Hematopoietic multipotent progenitor cell treated with erythropoietin and hydrocortisone succinate and interleukin-3 and kit ligand, for 4 days (in vitro differentiated cells): ENCODE results near the gene CEP83.

Experiments
- DNase-seq: peaks from one replicate; pipeline ENCODE4 v3.0.0-alpha.2; 2015

The CEP83 gene

DNA sequence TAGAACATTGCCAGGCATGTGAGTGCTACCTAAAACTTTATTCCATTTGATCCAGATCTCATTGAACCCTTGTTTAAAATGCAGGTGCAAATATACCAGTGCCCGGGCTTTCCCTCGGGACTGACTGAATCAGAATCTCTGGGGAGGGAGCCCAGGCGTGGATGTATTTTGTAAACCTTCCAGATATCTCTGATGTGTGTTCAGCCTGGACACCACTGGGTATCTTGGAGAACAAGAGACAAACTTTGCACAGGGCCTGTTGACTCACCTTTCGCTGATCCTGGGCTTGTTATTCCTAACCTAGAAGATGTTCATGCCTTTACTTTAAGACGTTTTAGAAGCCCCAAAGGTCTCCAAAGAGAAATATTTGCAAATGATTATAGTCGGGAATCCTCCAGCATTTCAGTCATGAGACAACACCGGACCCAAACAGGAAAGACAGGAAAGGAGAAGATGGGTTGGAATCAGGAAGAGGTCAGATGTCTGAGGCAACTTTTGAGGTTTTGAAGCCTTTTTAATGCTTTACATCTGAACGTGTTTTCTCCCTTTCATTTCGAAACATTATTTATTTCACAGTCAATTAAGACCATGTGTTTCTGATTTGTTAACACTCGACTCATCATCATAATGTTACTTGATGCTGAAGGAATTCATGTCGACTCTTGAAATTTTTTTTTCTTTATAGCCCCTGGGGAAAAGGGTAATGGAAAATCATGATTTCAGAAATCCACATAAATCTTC lies 192.7 kb downstream of the CEP83 start:
- DNase-seq = peak; percentile 36

DNA sequence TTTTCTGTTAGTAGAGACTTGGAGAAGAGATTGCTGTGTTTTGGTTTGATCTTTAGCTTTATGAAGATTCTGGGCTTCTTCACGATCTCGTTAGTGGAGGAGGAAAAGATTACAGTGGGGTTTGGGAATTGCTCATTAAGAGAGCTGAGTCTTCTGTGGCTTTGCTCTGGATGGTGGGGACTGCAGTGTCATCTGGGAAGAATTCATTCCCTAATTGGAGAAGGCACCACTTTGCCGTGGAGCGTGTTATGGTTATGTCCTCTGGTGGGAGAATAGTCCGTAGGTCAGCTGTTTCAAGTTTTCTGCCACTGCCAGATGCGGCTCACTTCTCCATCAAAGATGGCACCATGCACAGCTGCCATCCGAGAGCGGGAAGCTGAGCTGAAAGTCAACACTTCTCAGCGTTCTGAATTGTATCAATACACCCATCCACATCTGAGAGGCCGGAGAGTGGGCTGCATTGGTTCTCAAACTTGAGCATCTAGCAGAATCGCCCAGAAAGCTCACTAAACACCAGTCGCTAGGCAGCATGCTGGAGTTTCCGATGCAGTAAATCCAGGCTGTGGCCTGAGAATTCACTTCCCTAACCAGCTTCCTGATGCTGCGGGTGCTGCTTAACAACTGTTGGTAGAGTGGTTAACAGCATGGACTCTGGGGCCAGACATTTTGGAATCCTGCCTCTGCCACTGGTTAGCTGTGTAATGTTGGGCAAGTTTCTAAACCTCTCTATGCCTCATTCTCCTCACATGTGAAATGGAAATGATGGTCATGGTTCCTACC lies 193.5 kb downstream of the CEP83 start:
- peak; percentile 48 for DNase-seq

DNA sequence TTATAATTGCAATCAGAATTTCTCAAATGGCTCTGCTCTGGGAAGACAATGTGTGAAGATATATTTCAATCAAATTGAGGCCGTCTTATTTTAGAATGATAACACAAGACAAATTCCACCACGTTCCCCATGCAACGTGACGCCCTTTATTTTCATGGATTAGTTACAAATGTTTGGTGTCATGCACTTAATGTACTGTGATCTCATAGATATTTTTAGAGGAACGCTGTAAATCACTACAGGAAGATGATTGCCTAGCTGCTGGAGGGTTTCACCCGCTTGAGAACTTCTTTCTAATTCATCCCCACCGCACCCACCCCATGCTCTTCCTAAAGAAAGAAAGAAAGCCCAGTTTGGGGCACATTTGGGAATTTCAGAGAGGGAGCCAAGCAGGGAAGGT lies 194.1 kb downstream of the CEP83 start:
- DNase-seq = no peak

DNA sequence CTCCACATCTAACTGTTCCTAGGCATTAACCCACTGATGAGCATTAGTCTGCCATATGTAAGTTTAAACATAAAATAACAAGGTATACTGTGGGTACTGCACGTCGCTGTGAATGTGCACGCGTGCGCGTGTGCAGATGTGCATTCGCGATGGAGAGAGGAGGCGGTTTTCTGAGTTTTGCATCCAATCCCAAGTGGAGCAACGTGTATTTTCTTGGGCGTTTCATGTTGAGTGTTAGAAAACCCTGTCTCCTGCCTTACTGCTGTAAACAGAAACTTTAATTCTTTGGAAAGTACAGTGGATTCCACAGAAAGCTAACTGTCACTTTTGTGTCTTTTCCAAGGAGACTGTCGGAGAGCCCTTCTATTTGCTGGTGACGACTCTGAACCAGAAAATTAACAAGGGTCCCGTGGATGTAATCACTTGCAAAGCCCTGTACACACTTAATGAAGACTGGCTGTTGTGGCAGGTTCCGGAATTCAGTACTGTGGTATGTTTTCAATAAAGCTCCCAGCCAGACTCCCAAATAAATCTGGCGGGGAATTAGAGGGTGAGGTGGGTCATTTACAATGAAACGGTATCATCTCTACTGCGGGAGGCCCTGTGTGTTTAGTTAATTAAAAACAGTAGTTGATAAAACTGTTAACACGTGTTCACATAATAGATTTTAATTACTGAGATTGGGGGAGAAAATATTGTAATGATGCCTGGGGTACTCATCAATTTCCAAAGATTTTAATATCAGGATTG lies 194.8 kb downstream of the CEP83 start:
- DNase-seq = no peak

DNA sequence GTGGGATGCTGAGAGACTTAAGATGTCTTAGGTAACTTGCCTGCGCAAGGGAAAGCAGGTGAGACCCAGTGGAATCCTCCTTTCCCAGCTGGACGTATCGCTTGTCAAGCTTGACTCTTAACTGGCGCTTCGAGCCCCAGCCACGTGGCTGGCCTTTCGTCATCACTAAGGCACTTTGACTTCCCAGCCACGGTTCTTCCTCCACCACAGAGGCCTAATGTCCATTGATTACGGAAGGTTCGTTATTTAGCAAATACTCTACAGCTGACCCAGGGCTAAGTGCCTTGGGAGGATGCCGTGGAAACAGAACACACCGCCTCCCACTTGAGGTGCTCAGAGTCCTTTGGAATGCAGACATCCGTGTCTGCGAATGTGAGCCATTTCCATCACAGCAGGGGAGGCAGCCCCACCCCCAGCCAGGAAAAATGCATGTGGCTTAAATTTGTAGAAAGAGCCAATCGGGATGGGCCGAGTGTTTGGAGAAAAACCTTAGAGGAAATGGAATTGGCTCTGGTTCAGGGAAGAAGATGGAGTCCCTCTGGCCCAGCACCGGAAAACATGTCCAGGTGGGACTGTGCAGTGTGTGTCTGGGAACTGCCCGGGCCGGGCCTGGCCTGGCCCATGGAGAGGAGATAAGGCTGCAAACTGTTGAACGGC lies 195.6 kb downstream of the CEP83 start:
- no peak for DNase-seq

DNA sequence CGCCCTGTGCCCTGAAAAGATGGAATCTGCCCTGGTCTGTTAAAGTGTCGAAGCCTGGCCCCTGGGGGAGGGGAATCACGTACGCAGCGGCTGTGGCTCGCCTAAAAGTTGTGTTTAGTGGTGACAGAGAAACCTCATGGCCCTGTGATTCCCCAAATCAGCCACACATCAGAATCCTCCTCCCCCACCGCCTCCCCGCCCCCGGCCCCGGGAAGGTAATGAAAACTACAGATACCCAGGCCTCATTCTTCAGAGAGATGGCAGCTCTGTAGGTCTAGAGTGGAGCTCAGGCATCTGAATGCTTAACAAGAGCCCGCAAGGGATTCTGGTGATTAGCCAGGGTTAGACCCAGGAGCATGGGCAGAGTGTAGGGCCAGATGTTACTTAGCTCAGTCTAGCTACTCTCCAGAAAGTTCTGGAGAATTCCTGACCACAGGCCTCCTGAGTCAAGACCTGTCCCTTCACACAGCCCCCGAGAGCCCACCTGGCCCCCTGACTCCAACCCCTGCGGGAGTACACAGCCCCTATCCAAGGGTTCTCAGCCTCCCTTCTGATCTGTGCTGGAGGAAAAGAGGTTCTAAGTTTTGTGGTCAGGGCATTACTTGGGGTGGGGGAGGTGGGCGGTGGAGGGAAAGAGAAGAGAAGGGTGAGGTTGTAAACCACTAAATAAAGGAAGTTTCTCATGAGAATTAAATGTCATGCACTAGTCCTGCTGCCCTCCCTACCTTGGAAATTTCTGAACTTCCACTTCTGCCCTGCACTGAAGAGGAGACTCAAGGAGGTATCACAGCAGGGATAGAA lies 196.5 kb downstream of the CEP83 start:
- peak; percentile 82 for DNase-seq

DNA sequence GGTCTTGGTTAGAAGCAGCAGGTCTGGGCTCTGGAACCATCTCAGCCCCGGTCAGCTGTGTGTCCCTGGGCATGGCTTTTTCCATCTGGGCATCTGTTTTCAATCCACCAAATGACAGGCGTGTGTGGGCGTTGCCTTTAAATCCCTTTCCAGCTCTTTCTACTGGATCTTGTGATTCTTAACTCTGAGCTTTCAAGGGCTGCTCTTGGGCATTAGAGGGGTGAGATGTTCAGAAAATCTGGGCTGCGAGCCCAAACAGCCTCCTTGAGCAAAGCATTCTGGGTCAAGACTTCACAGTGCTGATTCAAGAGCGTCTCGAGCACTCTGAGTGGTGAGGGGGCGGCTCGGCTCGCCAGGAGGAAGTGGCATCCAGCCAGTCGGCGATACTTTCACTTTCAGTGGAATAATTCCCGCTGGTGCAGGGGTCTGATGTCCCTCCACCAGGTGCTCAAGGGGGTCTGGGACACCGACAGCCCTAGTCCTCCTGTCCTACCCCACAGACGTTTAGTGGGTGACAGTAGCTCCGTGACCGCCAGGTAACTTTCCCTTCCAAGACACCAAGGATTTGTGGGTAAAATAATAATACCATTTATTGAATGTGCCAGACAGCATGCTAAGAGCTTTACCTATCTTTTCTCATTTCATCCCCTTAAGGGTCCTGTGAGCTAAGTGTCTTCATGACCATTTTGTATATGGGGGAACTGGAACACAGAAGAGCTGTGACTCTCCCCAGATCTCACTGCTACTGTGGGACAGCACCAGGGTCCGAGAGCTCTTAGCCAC lies 197.2 kb downstream of the CEP83 start:
- DNase-seq = peak; percentile 86

DNA sequence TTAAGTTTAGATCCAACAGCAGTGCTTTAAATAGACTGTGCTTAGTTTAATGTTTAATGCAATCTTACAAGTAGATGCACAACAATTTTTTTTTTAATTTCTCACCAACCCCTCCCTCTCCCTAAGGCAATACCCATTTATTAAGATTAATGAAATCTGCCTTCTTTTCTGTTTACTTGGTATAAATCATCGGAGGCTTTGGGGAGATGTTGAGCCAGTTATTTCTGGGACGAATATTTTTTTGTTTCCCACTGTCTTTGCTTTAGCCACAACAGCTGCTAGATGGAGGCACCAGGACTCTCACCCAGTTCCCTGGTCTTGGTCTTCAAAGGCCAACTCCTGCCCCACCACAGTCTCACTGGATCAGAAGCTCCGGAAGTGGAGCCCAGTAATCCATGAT lies 197.9 kb downstream of the CEP83 start:
- DNase-seq = no peak

DNA sequence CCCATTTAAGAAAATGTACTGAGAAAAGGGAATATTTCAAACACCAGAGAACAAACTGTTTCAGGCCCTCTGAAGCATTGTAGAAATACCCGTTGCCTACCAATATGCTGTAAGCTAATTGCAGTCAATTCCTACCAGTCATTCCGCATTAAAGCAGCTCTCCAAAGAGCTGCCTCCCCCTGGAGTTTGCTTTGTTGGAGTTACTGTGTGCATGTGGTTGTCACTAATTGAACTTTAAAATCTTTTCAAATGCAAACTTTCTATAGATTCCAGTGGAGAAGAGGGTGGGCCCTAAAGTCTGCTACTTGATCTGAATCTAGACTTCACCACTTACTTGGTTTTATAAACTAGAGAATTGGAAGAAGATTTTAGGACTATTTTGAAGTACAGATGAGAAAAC lies 198.5 kb downstream of the CEP83 start:
- DNase-seq = no peak

DNA sequence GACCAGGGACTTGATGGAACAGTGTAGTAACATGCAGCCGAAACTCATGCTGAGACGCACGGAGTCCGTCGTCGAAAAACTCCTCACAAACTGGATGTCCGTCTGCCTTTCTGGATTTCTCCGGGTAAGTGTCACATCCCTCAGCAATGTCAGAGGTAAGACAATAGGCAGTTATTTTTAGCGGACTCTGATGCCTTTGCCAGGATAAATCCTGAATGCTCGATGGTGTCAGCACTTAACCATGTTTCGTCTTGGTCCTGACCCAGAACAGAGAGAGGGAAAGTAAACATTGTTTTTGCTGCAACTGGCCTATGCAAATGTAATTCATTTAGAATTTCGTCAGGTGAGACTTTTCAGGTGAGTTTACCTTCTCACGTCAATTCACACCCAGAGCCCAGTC lies 198.9 kb downstream of the CEP83 start:
- no peak for DNase-seq

DNA sequence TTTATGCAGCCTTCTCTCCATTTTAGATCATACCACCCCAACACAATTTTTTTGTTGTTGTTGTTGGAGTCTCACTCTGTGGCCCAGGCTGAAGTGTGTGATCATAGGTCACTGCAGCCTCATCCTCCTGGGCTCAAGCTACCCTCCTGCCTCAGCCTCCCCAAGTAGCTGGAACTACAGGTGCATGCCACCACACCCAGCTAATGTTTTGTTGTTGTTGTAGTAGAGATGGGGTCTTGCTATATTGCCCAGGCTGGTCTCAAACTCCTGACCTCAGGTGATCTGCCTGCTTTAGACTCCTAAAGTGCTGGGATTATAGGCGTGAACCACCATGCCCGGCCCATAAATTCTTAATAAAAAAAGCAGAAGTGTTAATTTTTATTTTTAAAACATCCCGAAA lies 199.7 kb downstream of the CEP83 start:
- DNase-seq = no peak

DNA sequence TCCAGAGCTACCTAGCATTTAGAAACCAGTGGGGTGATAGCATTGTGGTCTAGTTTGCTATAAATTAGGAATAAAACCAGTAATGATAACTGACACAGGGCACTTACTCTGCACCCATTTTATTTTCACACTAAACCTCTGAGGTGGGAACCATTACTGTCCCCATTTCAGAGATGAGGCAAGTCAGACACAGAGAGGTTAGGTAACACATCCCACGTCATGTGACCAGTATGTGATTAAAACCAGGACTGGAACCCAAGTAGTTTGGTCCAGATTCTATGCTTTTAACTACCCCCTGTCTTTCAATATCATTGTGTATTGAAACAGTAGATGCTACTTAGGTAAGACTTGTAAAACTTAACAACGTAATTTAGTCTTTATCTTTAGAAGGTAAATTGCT lies 201.1 kb downstream of the CEP83 start:
- no peak for DNase-seq
